GM18508 (cell line): ENCODE data around the gene RAPGEF5.

Experiments used
- ATAC-seq: cut with Tn5 transposase; IDR thresholded peaks from one replicate; pipeline ENCODE4 v1.9.1; 2021; ENCODE audit warnings: moderate number of reproducible peaks; ENCODE audit not compliant: insufficient read depth, unreplicated experiment

The RAPGEF5 gene, protein sequence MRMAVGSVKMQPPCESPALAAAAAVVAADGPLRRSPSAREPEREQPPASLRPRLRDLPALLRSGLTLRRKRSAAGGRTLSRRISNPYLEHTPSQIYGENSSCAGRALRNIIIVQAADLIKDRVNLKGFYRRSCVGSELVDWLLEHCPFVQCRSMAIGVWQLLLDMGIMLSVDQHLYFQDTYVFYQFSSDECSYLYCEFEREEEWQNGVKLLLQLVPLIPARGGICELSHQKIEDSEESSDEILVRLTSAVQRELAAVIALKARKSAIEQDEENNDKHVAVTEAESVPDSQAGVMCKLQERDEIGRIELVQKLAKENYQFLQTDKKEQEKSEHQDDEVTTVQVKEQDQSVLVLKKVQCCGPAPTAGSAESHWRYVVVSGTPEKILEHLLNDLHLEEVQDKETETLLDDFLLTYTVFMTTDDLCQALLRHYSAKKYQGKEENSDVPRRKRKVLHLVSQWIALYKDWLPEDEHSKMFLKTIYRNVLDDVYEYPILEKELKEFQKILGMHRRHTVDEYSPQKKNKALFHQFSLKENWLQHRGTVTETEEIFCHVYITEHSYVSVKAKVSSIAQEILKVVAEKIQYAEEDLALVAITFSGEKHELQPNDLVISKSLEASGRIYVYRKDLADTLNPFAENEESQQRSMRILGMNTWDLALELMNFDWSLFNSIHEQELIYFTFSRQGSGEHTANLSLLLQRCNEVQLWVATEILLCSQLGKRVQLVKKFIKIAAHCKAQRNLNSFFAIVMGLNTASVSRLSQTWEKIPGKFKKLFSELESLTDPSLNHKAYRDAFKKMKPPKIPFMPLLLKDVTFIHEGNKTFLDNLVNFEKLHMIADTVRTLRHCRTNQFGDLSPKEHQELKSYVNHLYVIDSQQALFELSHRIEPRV

DNA sequence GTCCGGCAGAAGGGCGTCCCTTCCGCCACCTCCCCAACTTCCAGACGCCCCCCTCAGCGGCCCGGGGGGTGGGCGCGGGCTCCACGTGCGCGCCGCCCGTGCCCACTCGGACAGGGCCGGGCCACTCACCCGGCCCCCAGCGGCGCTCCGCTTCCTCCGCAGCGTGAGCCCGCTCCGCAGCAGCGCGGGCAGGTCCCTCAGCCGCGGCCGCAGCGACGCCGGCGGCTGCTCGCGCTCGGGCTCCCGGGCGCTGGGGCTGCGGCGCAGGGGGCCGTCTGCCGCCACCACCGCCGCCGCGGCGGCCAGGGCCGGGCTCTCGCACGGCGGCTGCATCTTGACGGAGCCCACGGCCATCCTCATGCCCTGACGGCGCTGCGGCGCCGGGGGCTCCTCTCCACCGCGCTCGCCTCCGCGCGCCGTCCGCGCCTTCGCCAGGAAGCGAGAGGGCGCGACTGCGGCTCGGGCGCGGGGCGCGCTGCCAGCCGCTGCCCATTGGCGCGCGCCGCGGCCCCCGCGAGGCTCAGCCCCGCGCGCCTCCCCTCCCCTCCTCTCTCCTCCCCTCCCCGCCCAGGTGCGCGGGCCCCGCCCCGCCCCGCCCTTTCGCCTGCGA is at the start of gene RAPGEF5:
Gene RAPGEF5, minus strand, starts transcription at position 454 of the 610 bp plus-strand sequence. Its CDS starts 94 bp downstream, at position 360.
- ATAC-seq = no peak

DNA sequence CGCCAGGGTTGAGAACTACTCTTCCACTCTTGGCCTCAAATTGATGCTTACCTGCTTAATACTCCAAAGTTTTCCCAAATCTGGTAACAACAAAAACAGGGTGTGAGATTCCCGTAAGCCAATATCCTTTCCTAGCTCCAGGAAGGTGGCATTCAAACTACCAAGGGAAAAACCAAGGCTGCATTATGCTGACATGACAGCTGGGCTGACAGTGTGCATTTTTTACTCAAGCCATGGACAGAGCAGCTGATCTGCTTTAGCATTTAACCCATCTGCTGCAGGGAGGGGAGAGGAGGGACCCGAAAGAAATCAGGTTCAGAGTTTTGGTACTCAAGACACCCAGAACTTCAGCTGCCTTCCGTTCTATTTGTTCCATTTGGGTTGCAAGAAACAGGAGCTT is 49.8 kb upstream of the RAPGEF5 start:
- ATAC-seq = no peak

DNA sequence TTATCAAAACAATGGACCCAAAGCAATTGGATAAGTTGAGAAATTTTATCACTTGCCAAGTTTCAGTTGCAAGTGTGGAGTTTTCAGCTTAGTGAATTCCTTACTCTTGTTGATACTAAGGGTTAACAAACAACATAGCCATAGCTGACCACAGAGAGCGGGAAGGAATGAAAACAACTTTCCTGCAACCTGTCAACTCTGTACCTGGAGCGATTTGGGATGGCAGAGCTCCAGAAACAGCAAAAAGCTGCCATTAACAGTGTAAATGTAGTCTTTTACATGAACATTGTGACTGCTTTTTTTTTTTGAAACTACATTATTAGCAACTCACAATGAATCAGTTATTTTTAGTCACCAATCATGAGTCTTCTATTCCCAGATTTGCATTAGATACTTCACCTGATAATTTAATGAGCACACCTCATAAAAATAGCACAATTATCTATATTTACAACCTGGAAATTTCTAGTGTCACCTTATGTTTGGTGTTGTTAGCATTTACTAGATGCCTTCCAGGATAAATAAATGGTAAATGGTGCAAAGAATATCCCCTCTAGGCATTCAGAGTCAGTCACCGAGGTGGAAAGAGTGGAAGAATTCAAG is 47.6 kb upstream of the RAPGEF5 start:
- no peak for ATAC-seq

DNA sequence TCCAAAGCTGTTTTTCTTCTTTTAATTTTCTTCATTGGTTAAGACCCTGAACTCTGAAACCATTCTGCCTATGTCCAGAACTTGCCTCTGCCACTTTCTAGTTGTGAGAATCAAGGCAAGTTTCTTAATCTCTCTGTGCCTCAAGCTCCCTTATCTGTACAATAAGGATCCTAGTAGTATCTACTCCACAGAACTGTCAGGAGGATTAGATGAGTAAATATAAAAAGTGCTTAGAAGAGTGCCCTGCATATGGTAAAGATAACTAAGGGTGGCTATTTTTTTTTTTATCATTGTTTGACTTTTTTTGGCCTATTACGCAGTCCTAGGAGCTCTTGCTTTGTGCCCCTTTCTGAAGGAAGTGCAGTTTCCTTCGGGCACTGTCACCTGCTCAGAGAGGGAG is 46.4 kb upstream of the RAPGEF5 start:
- ATAC-seq = no peak

DNA sequence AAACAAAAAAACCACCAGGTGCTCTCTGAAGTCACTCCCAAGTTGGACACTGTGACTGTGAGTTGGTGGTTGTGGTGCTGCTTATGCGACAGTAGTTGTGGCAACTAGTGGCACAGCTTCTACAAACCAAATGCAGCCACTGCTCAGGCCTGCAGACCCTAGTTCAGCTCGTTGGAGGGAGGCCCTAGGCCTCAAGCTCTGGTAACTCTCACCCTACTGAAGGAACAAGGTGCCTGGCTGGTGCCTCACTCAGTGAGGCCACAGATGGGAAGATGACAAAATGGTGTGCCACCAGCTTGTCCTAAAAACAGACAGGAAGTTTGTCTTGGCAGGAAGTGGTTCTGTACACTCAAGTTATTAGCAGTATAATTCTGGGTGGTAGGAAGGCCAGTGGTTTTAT is 45.3 kb upstream of the RAPGEF5 start:
- ATAC-seq = no peak

DNA sequence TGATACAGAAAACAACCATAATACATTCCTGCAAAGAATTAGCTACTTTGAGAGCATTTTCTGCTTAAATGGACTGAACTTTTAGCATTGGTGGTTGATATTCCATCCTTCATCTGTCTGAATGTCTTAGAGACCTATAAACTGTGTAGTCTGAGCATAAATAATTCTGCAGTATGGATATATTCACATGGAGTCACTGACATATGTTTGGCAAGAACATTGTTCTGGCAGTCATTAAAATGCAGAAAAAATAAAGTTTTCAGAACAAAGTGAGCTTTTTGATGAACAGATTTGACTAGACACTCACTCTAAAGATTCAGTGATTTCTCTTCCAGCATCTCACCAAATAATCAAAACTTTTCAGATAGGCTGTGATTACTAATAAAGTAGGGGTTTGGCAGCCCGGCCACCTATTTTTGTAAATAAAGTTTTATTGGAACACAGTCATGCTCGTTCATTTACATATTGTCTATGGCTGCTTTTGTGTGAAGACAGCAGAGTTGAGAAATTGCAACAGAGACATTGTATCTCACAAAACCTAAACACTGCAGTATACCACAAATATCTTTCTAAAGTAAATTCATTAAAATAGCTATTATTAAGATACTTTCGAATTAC is 44.1 kb upstream of the RAPGEF5 start:
- no peak for ATAC-seq

DNA sequence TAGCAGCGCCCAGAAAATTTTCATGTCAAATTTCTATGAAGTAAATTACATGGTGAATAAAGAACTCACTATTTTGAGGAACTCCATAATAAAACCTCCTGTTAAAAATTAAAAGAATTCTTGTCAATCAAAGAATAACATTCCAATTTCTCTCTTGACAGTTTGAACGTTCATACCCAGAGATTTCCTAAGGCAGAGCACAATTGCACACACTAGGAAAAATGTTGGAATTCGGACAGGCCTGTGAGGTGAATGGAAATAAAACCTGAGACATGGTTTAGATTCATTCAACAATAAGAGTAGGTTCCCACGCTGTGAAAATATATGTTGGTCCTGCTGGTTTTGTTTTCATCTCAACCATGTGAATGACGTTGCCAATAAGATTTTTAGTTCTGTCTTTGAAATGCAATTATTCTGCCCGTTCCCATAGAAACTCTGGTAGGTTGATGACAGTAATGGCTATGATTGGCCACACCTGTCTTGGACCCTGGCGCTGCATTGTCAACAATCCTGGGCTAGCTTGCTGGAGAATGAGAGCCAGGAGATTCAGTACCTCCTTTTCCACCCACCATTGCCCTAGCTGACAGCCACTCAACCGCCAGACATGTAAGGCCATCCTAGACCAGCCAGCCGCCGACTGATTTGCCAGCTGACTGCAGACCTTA is 43.3 kb upstream of the RAPGEF5 start:
- no peak for ATAC-seq

DNA sequence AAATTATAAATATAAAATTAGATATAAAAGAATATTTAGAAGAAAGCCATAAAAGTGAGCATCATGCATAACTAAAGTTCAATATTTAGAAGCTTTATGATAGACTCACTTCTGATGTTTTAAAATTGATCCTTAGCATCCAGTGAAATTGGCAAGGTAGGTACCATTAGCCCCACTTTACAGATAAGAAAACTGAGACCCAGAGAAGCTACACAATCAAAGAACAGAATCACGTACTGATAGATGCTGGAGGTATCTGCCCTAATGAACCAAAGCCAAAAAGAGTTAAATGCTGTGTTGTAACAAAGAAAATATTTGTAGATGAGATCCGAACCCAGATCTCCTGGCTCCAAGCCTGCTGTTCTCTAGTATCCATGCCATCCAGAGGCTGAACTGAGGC is 42.6 kb upstream of the RAPGEF5 start:
- ATAC-seq = no peak

DNA sequence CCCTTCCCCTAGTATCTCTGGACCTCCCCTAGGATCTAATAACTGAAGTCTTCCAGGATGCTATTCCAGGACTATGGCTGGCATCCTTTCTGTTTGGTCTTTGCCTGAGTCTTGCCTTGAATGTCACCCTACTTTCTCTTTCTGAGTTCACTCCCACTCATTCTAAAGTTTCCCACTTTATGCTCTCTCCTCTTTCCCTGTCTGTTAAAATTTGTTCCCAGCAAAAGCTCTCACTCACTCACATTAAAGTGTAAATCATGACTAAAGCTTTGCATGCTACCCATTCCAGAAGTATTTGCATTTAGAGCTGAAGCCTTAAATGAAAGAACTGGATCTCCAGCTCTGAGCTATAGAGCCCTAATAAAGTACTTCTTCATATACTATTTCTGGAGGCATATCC is 42.1 kb upstream of the RAPGEF5 start:
- ATAC-seq = no peak

DNA sequence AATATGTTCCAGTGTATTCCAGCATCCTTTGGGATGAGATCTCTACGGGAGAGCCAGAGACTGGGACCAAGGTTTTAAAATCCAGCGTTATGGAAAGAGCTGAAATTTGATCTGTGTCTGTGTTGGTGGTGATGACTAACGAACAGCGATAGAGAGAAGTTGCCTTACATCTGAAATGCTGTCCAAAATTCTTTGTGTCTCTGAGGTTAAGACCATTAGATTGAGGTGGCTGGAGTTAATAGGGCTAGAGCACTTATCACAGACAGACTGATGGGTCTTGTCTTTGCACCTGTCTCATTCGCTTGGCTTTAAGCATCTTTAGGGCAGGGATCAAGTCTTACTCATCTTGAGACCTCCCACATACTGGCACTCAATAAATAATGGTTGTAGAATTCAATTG is 41.0 kb upstream of the RAPGEF5 start:
- ATAC-seq = no peak

DNA sequence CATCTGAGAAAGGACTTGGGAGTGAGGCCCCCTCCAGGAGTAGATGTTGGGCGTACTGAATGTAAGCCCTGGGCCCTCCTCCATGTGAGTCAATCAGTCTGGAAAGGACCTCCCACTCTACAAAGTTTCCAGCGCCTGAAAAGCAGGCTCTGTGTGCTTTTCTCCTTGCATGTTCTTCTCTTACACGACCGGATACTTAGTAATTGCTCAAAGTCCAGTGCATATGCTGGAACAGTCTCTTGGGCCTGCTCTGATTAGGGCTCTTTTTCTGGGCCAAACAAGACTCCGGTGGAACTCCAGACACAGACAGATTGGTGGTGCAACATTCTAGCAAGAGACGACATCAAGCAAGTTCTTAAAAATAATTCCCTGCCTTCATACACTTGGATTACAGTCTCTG is 38.3 kb upstream of the RAPGEF5 start:
- ATAC-seq = no peak

DNA sequence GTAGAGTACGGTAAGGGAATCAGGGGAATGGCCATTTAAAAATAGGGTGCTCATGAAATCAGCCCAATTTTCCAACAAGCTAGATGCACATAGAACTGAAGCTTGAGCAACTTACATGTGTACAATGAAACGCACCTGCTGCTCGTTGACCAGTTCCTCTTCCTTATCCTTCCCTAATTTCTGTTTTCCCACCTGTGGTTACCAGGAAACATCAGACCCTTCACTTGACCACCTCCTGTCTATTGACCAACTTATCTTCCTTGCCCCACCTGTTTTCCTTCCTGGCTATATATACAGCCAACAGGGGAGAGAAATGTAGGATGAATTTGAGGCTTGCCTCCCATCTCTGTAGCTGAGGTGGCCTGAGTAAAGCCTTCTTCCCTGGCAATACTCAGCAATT is 37.8 kb upstream of the RAPGEF5 start:
- ATAC-seq = no peak

DNA sequence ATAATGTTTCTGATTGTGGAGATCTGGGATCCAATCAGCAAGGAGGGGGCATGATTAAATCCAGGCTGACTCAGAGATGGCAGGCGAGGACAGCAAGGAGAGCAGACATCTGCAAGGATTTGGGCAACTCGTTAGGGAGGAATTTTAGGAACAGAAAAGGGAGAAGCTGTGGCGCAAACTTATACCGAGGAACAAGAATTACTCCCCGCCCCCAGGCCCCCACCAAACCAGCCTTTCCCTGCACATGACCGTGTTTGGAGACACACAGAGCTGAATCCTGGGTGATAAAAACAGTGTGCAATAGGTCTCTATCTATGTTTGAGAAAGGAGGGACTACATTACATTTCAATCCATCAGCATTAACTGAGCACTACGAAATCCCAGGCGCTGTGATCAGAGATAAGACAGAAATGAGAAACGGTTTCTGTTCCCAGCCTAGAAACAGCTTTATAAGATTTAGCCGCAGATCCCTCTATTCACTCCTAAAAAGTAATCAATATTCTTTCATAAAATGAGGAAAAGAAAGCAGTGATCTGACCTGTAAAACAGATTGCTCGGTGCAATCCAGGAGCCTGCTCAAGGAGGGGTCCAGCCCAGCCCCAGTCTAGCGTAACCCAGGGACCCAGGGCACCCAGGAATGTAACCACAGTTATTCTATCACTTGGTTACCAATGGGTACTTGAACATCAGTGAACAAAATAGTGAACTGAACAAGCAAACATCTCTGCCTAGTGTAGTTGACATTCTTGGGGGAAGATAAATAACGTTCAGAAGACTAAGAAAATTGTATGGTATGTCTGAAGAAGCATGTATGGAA is 37.2 kb upstream of the RAPGEF5 start:
- ATAC-seq = no peak

DNA sequence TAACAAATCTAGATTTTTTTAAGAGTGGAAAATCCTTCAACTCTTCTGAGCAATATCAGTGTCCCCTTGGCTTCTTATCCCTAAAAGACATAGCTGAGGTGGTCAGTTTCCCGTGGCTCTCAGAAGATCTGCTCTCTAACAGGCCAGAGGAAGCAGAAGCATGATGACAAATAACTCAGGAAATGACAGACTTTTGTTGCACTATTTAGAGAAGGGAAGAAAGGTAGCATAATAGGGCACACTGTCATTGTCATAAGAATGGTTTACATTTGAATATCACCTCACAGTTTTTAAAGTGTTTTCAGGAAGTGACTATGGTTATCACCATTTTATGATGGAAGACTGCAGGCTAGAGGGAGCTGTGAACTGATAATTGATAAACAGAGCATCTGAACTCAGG is 33.6 kb upstream of the RAPGEF5 start:
- no peak for ATAC-seq

DNA sequence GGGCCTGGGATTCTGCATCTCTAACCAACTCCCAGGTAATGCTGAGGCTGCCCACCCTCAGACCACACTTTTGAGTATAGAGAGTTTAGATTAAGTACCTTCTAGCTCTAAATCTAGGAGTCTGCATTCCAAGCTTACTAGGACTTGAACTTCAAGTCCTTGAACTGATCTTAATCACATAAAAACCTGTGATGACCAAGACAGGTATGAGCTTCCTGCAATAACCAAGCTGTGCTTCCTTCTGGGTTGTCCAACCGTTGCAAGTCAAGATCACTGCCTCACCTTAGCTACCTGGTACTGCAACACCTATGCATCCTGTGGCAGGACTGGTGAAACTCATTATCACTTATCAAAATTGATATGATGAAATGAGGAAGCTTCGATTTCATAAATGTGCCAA is 32.9 kb upstream of the RAPGEF5 start:
- no peak for ATAC-seq

DNA sequence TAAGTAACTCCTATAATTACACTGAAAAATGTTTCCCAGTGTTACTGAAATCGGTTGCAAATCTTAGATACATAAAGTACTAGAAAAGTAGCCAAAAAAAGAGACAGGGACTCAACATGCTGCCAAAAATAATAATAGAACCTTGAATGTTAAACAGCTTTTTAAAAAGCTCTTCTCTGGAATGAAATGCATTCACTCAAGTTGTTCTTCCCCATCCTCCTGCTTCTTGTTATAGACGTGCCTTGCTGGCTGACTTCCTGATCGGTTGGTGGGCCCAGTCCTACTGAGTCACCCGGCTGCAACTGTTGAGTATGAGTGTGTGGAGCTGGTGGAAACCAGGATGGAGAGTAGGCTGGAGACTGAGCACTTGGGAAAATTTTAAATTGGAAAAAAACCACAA is 30.6 kb upstream of the RAPGEF5 start:
- ATAC-seq = no peak

DNA sequence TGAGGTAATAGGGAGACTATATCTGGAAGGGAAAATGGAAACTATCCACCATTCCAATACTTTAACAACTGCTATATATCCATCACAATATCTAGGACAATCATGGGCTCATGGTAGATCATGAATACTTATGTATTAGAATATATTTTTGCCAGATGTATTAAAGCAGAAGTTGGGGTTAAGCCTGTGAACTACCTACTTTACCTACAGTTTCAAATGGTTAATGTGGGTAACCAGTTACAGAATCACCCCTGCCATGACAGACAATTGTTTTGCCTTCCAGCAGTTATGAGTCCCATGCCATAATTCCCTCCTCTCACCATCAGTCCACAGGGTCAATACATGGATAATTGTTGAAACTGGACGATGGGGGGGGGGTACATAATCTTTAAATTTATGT is 29.9 kb upstream of the RAPGEF5 start:
- peak; percentile 59 for ATAC-seq

DNA sequence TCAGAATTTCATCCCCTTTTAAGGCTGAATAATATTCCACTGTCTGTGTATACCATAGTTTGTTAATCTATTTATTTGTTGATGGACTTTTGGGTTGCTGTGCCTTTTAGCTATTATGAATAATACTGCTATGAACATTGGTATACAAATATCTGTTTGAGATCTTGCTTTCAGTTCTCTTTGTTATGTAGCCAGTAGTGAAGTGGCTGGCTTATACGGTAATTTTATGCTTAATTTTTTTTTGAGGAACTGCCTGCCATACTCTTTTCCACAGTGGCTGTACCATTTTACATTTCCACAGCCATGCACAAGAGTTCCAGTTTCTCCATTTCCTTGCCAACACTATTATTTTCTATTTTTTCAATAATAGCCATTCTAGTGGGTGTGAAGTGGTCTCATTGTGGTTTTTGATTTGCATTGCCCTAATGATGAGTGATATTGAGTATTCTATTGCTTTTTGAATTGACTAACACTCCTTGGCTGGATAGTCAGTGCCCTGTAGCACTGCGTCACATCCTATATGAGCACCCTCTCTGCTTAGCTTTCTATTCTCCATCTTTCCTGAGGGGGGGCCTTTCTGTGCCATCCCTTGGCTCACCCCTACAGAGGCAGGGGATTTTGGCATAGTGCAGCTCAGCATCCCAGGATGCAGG is 29.4 kb upstream of the RAPGEF5 start:
- peak; percentile 53 for ATAC-seq
